Psoas muscle (tissue), 8 donors: ENCODE data around the gene THAP2. TPM values are rescaled to one million over a fixed set of nuclear protein-coding genes. Genes with fewer than 3 reads are reported as not detected.

ENCODE experiments used
- ATAC-seq, 4 donors: fragments of 200-7000 bp; cut with Tn5 transposase; one replicate each; pipeline ENCODE4 v1.9.1; 2020; ENCODE audit warnings: moderate library complexity in 3 of 4, mild to moderate bottlenecking in 2 of 4
- DNase-seq, 2 donors: peaks; one replicate each; pipeline ENCODE4 v3.0.0-alpha.2; 2020
- H3K27ac ChIP-seq: fragments of 200-600 bp; one replicate; pipeline ENCODE4 v1.8.0; 2022
- H3K27me3 ChIP-seq, 3 donors: fragments of 200-600 bp in 1 of 3; one replicate each; pipeline versions ENCODE4 v1.6.1 to v1.8.0; 2013 to 2022; ENCODE audit warnings: low read length in 2 of 3, mild to moderate bottlenecking in 2 of 3, moderate library complexity in 1 of 3; ENCODE audit not compliant: insufficient read depth in 3 of 3
- H3K36me3 ChIP-seq, 2 donors: fragments of 200-600 bp in 1 of 2; one replicate each; pipeline versions ENCODE4 v1.6.1 to v1.8.0; 2013 to 2022; ENCODE audit warnings: low read depth in 1 of 2, mild to moderate bottlenecking in 1 of 2, moderate library complexity in 1 of 2; ENCODE audit not compliant: insufficient read depth in 1 of 2
- H3K4me1 ChIP-seq: fragments of 200-600 bp; one replicate; pipeline ENCODE4 v1.8.0; 2022
- H3K4me3 ChIP-seq: fragments of 200-600 bp; one replicate; pipeline ENCODE4 v1.8.0; 2022; ENCODE audit warnings: mild to moderate bottlenecking
- H3K9me3 ChIP-seq: fragments of 200-600 bp; one replicate; pipeline ENCODE4 v1.8.0; 2022
- WGBS, 3 donors: extraction: QIAGEN DNeasy Blood & Tissue Kit; methylation state at CpG; one replicate each; pipeline versions ENCODE4 v1.1.6 to v1.1.7; 2013; 5-methylcytosine and 5-hydroxymethylcytosine counted together
- intact Hi-C, 2 donors: fragments of 100-400 bp; cut with DNase I; formaldehyde crosslinking; loops; one replicate each; pipeline versions ENCODE4 v1.11.0 to v1.14.2; 2022
- polyA plus RNA-seq, 3 donors: library from polyadenylated mRNA; stranded (reverse); fragments of 200-250 nt; gene quantifications; one replicate each; pipeline ENCODE4 v1.2.3, GENCODE V29; 2013
- total RNA-seq, 4 donors: library from RNA; stranded (reverse); fragmentation: NEBNext Ultra II Directional in 2 of 4; extraction: Animal tissue kit (Norgen Biotek cat#: 25700) in 2 of 4; gene quantifications; one replicate each; pipeline versions ENCODE4 v1.2.1 to v1.2.4, GENCODE V29; 2021 to 2023
- TF ChIP-seq, protein P1 (sequence below): fragments of 200-600 bp; IDR thresholded peaks from one replicate; pipeline ENCODE4 v1.8.0; 2022; ENCODE audit warnings: antibody characterized with exemption
- donor health status: healthy with polysubstance abuse.
- donor health status: DM: no; HTN: no; CAD: no; lungs with moderate emphysema.
- donor health status: Bipolar disorder and iron deficiency.
- donor health status: healthy.
- donor health status: DM: yes; HTN: yes; CAD: no.
- donor health status: DM: no; HTN: no; CAD: no.
- donor health status: DM: no; HTN: no; CAD: no.
- donor health status: DM: yes; HTN: yes; CAD: no.

Gene THAP2
- total and polyA plus RNA-seq, 7 donors = 3.3 to 9.8 (median 5.2) TPM

DNA sequence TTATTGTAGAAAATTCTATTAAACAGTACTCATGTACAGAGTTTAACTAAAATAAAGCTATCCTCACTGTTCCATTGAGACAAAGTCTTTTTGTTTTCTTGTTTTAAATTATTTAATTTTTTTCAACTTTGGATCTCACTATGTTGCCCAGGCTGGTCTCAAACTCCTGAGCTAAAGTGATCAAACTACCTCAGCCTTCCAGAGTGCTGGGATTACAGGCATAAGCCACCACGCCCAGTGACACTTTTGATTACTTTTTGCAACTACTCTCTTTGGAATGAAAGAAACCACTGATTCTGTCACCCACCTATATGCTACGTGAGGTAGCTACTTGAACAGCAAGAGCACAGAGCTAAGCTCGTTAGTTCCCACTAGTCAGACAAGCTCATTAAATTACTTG lies 17.6 kb upstream of the THAP2 start:
- TF ChIP-seq, protein P1, sequence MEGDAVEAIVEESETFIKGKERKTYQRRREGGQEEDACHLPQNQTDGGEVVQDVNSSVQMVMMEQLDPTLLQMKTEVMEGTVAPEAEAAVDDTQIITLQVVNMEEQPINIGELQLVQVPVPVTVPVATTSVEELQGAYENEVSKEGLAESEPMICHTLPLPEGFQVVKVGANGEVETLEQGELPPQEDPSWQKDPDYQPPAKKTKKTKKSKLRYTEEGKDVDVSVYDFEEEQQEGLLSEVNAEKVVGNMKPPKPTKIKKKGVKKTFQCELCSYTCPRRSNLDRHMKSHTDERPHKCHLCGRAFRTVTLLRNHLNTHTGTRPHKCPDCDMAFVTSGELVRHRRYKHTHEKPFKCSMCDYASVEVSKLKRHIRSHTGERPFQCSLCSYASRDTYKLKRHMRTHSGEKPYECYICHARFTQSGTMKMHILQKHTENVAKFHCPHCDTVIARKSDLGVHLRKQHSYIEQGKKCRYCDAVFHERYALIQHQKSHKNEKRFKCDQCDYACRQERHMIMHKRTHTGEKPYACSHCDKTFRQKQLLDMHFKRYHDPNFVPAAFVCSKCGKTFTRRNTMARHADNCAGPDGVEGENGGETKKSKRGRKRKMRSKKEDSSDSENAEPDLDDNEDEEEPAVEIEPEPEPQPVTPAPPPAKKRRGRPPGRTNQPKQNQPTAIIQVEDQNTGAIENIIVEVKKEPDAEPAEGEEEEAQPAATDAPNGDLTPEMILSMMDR = no peak
- Histone ChIP-seq H3K27me3 (no peaks in the 10 kb centered on the region), H3K9me3 (no peaks in the 10 kb centered on the region), H3K4me1 (no peaks in the 10 kb centered on the region), H3K4me3 (no peak overlapping the region), H3K27ac (no peak overlapping the region), H3K36me3 (peaks cover 3 to 68% of the 10 kb centered on the region in 2 donors)
- ATAC-seq (no peak), DNase-seq (no peak)
- WGBS, 3 donors = 96 to 99% (median 98%) methylated on average over 3 of the region's 3 CpGs
- intact Hi-C loops = no loop called here

DNA sequence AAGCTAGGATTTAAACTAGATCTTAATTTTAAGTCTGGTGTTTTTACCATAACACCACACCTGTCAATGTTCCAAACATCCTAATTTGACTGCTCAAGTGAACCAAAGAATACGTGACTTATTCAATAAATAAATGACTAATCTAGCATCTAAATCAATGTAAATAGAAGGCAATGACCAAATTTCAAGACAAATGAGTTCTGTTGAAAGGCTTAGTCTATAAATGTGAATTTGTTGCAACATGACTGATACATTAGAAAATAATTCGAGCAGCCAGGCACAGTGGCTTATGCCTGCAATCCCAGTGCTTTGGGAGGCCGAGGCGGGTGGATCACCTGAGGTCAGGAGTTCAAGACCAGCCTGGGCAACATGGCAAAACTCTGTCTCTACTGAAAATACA lies 15.6 kb upstream of the THAP2 start:
- Histone ChIP-seq H3K4me3 (no peak overlapping the region), H3K27ac (no peak overlapping the region), H3K36me3 (peaks cover 0 to 66% of the 10 kb centered on the region in 2 donors), H3K4me1 (no peaks in the 10 kb centered on the region), H3K27me3 (no peaks in the 10 kb centered on the region), H3K9me3 (peaks cover 6% of the 10 kb centered on the region)
- no peak for DNase-seq
- no peak for ATAC-seq
- 89 to 95% (median 92%) methylated on average over 4 of the region's 4 CpGs for WGBS, 3 donors
- TF ChIP-seq, protein P1 = no peak
- intact Hi-C loops = no loop called here

DNA sequence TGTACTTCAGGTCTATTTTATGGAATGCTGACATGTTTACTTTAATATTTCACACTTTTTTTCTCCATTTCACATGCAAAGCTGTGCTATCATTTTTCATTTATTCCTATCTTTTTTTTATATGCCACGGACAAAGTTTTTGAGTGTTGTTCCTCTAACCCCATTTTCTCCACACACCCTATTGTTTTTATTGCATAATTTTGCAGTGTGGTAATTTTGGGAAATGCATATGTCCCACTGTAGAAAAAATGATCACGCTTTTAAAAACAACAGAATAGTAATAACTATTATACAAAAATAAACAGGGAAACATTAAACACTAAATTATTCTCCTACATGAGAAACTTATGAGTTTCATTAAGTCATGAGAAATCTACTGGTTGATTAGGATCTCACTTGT lies 14.7 kb upstream of the THAP2 start:
- H3K9me3 ChIP-seq = peaks cover 9% of the 10 kb centered on the region
- 89 to 97% (median 93%) methylated on average over 2 of the region's 2 CpGs for WGBS, 3 donors
- H3K27ac ChIP-seq = no peak overlapping the region
- no peak overlapping the region for H3K4me3 ChIP-seq
- TF ChIP-seq, protein P1 = no peak
- peaks cover 0 to 66% of the 10 kb centered on the region in 2 donors for H3K36me3 ChIP-seq
- no peaks in the 10 kb centered on the region for H3K27me3 ChIP-seq
- DNase-seq = no peak
- H3K4me1 ChIP-seq = no peaks in the 10 kb centered on the region
- intact Hi-C loops = no loop called here
- ATAC-seq = no peak

DNA sequence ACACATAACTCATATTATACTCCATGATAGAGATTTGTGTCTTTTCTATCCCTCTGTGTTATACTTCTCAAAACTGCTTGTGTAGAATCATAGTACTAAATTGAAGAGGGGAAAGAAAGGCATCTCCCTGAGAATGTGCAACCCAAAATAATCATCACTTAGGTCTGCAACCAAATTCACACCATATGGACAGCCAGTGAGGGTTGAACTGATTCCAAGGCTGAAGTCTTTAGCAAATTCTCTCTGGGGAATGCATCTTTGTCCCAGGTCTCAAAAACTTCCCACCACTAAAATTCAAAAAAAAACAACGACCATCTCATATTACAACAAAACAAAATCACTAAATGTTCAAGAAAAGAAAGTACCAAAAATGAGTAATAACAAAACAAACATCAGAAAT lies 11.4 kb upstream of the THAP2 start:
- intact Hi-C loops = no loop called here
- TF ChIP-seq, protein P1 = no peak
- Histone ChIP-seq H3K4me1 (peaks cover 9% of the 10 kb centered on the region), H3K36me3 (peaks cover 0 to 66% of the 10 kb centered on the region in 2 donors), H3K4me3 (no peak overlapping the region), H3K27ac (no peak overlapping the region), H3K27me3 (no peaks in the 10 kb centered on the region), H3K9me3 (peaks cover 9% of the 10 kb centered on the region)
- DNase-seq (no peak), ATAC-seq (no peak)
- WGBS, 3 donors = 88 to 97% (median 94%) methylated on average over 1 of the region's 1 CpG

DNA sequence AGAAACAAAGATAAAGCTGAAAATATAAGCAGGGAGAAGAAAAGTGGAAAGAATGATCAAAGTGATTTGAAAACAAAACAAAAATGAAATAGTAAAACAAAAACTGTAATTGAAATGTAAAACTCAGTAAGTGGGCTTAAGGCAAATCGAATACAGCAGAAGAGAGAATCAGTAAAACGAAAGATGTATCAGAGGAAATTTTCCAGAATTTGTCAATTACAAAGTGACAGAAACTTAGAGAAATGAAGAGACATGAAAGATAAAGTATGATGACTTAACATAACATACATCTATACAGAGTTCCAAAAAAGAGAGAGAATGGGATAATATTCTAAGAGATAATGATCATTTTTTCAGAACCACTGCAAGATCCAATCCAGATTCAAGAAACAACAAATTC lies 11.0 kb upstream of the THAP2 start:
- DNase-seq (no peak), ATAC-seq (no peak)
- Histone ChIP-seq H3K9me3 (peaks cover 9% of the 10 kb centered on the region), H3K4me1 (peaks cover 9% of the 10 kb centered on the region), H3K27ac (no peak overlapping the region), H3K4me3 (no peak overlapping the region), H3K27me3 (no peaks in the 10 kb centered on the region), H3K36me3 (peaks cover 0 to 66% of the 10 kb centered on the region in 2 donors)
- WGBS, 3 donors = 97 to 100% (median 98%) methylated on average over 2 of the region's 2 CpGs
- TF ChIP-seq, protein P1 = no peak
- intact Hi-C loops = no loop called here
